Epithelial cell of esophagus (primary cell): Measurements from ENCODE around the gene CEACAM20.
"Not testable (repeated sequence)": the region's sequence is repeated elsewhere in the genome, so short reads cannot be mapped to it uniquely, and the experiment has no call there.

Experiments used
- DNase-seq: peaks from one replicate; pipeline ENCODE4 v3.0.0; 2010; ENCODE audit warnings: low read depth
- H3K4me3 ChIP-seq: 2 replicates; pipeline ENCODE4 v1.5.1; 2011; ENCODE audit warnings: mild to moderate bottlenecking, low read length, control low read depth
- CTCF ChIP-seq: IDR thresholded peaks from 2 replicates; pipeline ENCODE4 v1.5.1; 2011; ENCODE audit warnings: low read depth, mild to moderate bottlenecking, low read length, control low read depth, inconsistent platforms; ENCODE audit not compliant: insufficient read depth; ENCODE audit errors: missing control alignments

The CEACAM20 gene

GRCh38 chr19:44573183-44573582 is 43.7 kb upstream of the CEACAM20 start:
- DNase-seq = no peak
- no peak overlapping the region for H3K4me3 ChIP-seq
- no peak for TF ChIP-seq CTCF

GRCh38 chr19:44572581-44572900 is 43.1 kb upstream of the CEACAM20 start:
- H3K4me3 ChIP-seq = no peak overlapping the region
- no peak for DNase-seq
- TF ChIP-seq CTCF = no peak

GRCh38 chr19:44571830-44572580 is 42.5 kb upstream of the CEACAM20 start:
- DNase-seq = no peak
- H3K4me3 ChIP-seq = no peak overlapping the region
- TF ChIP-seq CTCF = no peak

GRCh38 chr19:44570984-44571684 is 41.7 kb upstream of the CEACAM20 start:
- H3K4me3 ChIP-seq = no peak overlapping the region
- peak; percentile 83 for DNase-seq
- peak; percentile 72 for TF ChIP-seq CTCF

GRCh38 chr19:44570603-44570983 is 41.1 kb upstream of the CEACAM20 start:
- no peak for TF ChIP-seq CTCF
- no peak for DNase-seq
- no peak overlapping the region for H3K4me3 ChIP-seq

- no peak for TF ChIP-seq CTCF
- no peak for DNase-seq
- H3K4me3 ChIP-seq = no peak overlapping the region
Measured at GRCh38 chr19:44567745-44568144, 38.3 kb upstream of the CEACAM20 start.

- no peak for TF ChIP-seq CTCF
- H3K4me3 ChIP-seq = no peak overlapping the region
- DNase-seq = peak; percentile 62
Measured at GRCh38 chr19:44566984-44567383, 37.5 kb upstream of the CEACAM20 start.

- H3K4me3 ChIP-seq, DNase-seq: not testable (repeated sequence)
Measured at GRCh38 chr19:44563086-44563655, 33.7 kb upstream of the CEACAM20 start.
